A673 (cell line): ENCODE results near the gene TMEM248. TPM values are rescaled to one million over a fixed set of nuclear protein-coding genes. Genes with fewer than 3 reads are reported as not detected.

Source experiments
- BruUV-seq: library from RNA; stranded (reverse); fragments of 400-500 nt; replicated peaks from 2 replicates; lab custom pipeline; 2021; lab: Mats Ljungman, UMichigan
- CTCF ChIA-PET: fragments of 300-600 bp; sonication (Branson Sonifier 250); formaldehyde crosslinking; loops from one replicate; lab custom pipeline; 2022; ENCODE audit warnings: antibody characterized with exemption; lab: Charles Lee
- POLR2A ChIA-PET: fragments of 300-600 bp; sonication (Branson Sonifier 250); formaldehyde crosslinking; loops from one replicate; lab custom pipeline; 2022; ENCODE audit warnings: antibody characterized with exemption; ENCODE audit not compliant: low non-redundant PET; lab: Charles Lee
- DNase-seq: peaks from one replicate; pipeline ENCODE4 v3.0.0-alpha.2; 2015; ENCODE audit warnings: low spot score
- H3K27ac ChIP-seq: fragments of 200-600 bp; sonication (generic); 2 replicates; pipeline ENCODE4 v1.5.1; 2016; ENCODE audit warnings: mixed run types, low read depth, mild to moderate bottlenecking, mixed read lengths, antibody characterized with exemption, low read length; ENCODE audit not compliant: poor library complexity, severe bottlenecking
- H3K27me3 ChIP-seq: fragments of 200-600 bp; sonication (generic); replicated peaks from 2 replicates; pipeline ENCODE4 v1.6.1; 2017; ENCODE audit warnings: mixed run types, low read depth, mild to moderate bottlenecking, mixed read lengths, antibody characterized with exemption, low read length; ENCODE audit not compliant: insufficient read depth, poor library complexity
- H3K36me3 ChIP-seq: fragments of 200-600 bp; sonication (generic); 2 replicates; pipeline ENCODE4 v1.6.1; 2016; ENCODE audit warnings: mixed run types, mild to moderate bottlenecking, mixed read lengths, antibody characterized with exemption, low read length; ENCODE audit not compliant: insufficient read depth, poor library complexity, severe bottlenecking
- H3K4me1 ChIP-seq: fragments of 200-600 bp; sonication (generic); 2 replicates; pipeline ENCODE4 v1.6.1; 2017; ENCODE audit warnings: mixed run types, mild to moderate bottlenecking, mixed read lengths, antibody characterized with exemption, low read length; ENCODE audit not compliant: insufficient read depth, poor library complexity, severe bottlenecking
- H3K4me3 ChIP-seq: fragments of 200-600 bp; sonication (generic); 2 replicates; pipeline ENCODE4 v1.5.1; 2016; ENCODE audit warnings: low read depth, mixed run types, mild to moderate bottlenecking, mixed read lengths, low read length; ENCODE audit not compliant: poor library complexity, severe bottlenecking
- H3K9me3 ChIP-seq: fragments of 200-600 bp; sonication (generic); 2 replicates; pipeline ENCODE4 v1.6.1; 2016; ENCODE audit warnings: mixed run types, low read depth, mild to moderate bottlenecking, mixed read lengths, antibody characterized with exemption, low read length; ENCODE audit not compliant: poor library complexity, severe bottlenecking
- CTCF ChIP-seq: fragments of 300-800, 200-600 bp; sonication (generic); conservative IDR thresholded peaks from 2 replicates; pipeline ENCODE4 v1.5.1; 2017; ENCODE audit warnings: low read depth, mild to moderate bottlenecking, antibody characterized with exemption, low read length, moderate library complexity, mixed read lengths
- EZH2 ChIP-seq: fragments of 200-600 bp; sonication (generic); IDR thresholded peaks from 2 replicates; pipeline ENCODE4 v1.6.1; 2017; ENCODE audit warnings: borderline replicate concordance, low read depth, mild to moderate bottlenecking, mixed read lengths, antibody characterized with exemption, low read length; ENCODE audit not compliant: poor library complexity, severe bottlenecking
- intact Hi-C: fragments of 100-400 bp; cut with micrococcal nuclease; formaldehyde crosslinking; loops from one replicate; pipeline ENCODE4 v1.10.0; 2022; ENCODE audit not compliant: unreplicated experiment
- total RNA-seq: library from RNA; stranded (reverse); gene quantifications from 2 replicates; pipeline ENCODE4 v1.2.3, GENCODE V29; 2021

Gene TMEM248
- total RNA-seq, 1 experiment from 2014 or later = 77.0 TPM

DNA sequence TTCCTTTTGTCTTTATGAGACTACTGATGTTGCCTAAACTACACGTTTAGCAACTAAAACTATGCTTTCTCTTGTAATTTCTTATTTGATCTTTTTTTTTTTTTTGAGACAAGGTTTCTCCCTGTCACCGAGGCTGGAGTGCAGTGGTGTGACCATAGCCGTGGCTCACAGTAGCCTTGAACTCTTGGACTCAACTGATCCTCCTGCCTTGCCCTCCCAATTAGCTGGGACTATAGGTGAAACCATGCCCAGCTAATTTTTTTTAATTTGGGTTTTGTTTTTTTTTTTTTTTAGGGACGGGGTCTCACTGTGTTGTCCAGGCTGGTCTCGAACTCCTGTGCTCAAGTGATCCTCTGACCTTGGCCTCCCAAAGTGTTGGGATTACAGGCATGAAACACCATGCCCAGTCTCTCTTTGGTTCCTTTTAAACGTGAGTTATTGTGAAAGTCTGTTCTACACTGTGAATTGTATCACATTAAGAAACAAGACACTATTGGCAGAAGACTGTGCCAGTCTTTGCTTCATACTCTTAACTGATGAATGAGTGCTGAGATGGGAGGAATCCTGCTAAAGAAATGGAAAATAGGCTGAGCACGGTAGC lies 6.4 kb downstream of the TMEM248 start:
- DNase-seq = no peak
- POLR2A ChIA-PET = no interaction called here

DNA sequence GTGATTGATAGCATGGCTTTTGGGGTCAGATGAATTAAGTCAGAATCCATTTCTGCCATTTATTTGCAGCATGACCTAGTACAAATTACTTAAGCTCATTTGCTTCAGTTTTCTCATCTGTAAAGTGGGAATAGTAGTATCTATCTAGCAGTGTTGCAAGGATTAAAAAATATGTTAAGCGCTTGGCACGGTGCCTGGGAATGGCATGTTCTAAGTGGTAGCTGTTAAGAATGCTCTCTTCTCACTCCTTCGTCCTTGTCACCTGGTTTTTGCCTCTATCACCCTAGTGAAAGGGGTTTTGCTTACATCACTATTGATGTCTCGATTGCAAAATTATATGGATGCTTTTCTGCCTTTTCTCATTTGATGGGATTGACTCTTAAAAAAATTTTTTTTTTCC lies 7.4 kb downstream of the TMEM248 start:
- TF ChIP-seq CTCF (no peak), EZH2 (no peak)
- H3K4me3 ChIP-seq = no peak overlapping the region
- no peaks in the 10 kb centered on the region for H3K9me3 ChIP-seq
- DNase-seq = peak; percentile 62
- POLR2A ChIA-PET = no interaction called here
- BruUV-seq = no TSS peak
- peaks cover 4% of the 10 kb centered on the region for H3K4me1 ChIP-seq
- no peaks in the 10 kb centered on the region for H3K36me3 ChIP-seq
- CTCF ChIA-PET = no interaction called here
- no peak overlapping the region for H3K27ac ChIP-seq
- no peaks in the 10 kb centered on the region for H3K27me3 ChIP-seq
- intact Hi-C loops = no loop called here

More for the DNA sequence above, 6.4 kb downstream of the TMEM248 start:
- Histone ChIP-seq H3K27me3 (no peaks in the 10 kb centered on the region), H3K9me3 (no peaks in the 10 kb centered on the region), H3K36me3 (no peaks in the 10 kb centered on the region), H3K27ac (no peak overlapping the region), H3K4me1 (peaks cover 4% of the 10 kb centered on the region), H3K4me3 (no peak overlapping the region)
- BruUV-seq = no TSS peak
- TF ChIP-seq EZH2 (no peak), CTCF (no peak)
- CTCF ChIA-PET = no interaction called here
- intact Hi-C loops = no loop called here

DNA sequence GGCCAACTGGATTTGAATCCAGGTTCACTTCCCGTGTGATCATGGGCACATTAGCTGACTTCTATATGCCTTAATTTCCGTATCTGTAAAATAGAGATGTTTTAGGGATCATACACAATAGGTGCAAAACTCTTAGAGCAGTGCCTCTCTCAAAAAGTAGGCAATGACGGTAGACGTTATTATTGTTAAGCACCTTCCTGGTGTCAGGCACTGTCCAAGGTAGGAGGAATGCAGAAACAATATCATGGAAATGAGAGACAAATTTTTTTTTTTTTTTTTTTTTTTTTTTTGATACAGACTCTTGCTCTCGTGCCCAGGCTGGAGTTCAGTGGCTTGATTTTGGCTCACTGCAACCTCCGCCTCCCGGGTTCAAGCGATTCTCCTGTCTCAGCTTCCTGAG lies 8.1 kb downstream of the TMEM248 start:
- H3K27me3 ChIP-seq = no peaks in the 10 kb centered on the region
- H3K27ac ChIP-seq = no peak overlapping the region
- H3K4me1 ChIP-seq = peaks cover 4% of the 10 kb centered on the region
- CTCF ChIA-PET = no interaction called here
- no peak overlapping the region for H3K4me3 ChIP-seq
- no peaks in the 10 kb centered on the region for H3K9me3 ChIP-seq
- intact Hi-C loops = no loop called here
- no TSS peak for BruUV-seq
- POLR2A ChIA-PET = no interaction called here
- no peak for DNase-seq
- no peak for TF ChIP-seq EZH2
- TF ChIP-seq CTCF = no peak
- H3K36me3 ChIP-seq = no peaks in the 10 kb centered on the region
